Measurements from ENCODE around the gene CCDC201.
"Not testable (repeated sequence)": the region's sequence is repeated elsewhere in the genome, so short reads cannot be mapped to it uniquely, and the experiment has no call there.

Gene CCDC201

DNA sequence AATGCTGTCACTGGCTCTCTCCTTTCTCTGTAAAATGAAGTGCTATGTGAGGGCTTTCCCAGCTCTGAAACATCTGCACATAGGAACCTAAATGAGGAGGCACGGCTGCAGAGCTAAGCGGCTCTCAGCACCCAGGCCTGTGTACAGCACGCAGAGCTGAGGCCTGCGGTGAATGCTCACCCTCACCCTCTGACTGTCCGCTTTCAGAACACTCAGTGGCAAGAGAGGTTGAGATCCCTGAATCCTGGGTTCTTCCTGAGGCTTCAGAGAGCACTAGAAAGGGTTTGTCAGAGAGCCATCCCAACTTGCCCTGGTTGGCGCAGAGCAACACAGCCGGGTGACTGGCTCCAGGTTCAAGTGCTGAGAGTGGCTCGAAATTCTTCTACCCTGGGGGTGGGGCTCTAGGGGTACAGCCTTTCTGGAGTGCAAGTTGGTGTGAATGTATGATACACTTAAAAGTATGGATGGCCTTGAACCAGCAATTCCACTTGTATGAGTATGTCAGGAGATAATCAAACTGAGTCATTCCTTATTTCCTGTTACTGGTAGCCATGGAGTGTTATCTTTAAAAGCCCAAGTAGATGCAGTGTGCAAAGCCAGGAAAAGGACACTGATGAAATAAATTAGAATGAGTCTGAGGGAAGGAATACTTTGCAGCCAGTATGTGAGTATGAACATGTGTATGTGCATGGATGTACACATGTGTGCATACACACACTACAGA, 1.7 kb upstream of the CCDC201 start:
- DNase-seq (ENCODE audit: low spot score), result peak; percentile 41

DNA sequence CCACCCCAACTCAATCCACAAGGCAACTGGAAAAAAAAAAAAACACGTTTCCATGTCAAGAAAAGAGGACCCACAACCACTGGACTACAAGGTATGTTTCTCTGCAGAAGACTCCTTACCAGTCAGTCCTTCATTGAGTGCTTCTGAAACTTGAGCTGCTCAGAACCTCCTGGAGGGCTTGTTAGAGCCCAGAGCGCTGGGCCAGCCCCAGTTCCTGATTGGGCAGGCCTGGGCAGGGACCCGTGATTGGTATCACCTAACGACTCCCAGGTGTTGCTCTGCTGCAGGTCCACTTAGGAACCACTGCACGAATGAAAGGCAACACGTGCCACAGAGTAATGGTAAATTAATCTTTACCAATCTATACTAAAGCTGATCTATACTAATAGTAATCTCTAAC, 473 bp upstream of the CCDC201 start:
- DNase-seq (ENCODE audit: low spot score), result no peak

DNA sequence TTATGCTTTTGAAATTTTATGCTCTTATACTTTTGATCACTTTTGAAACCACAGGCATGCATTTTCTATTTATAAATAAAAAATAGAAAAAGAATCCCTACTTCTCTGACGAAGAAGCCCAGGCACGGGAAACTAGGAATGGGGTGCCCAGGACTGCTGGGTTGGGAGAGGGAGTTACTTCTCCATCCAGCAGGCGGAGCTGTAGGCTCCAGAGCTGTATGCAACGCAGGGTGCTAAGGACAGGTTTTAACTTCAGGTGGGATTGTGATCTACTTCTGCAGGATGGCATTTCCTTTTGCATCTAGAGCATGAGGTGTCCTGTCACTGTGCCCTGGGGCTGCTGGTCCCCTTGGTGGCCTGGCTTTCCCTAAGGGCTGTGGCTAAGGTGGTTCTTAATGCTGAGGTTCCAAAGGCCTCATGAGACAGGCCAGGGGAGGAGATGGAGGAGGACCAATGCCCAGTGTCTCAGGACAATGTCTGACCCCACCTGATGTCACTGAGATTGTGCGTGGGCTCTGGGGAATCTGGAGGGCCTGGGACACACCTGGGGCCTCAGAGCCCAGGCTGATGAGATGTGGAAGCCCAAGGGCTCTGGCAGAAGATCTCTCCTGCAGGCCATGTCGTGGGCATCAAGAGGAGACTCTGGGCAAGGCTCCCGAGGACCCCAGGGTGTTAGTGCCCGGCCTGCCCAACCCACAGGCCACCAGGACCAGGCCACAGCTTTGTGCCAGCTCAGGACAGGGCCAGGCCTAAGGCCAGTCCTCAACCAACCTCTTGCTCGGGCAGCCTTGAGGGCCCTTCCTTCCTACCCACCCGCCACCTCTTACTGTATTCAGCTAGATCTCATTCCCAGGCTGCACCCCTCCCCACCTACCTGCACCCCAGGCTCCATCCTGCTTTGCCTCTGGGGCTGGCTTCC, 507 bp downstream of the CCDC201 start:
- DNase-seq (ENCODE audit: low spot score), result peak; percentile 34

DNA sequence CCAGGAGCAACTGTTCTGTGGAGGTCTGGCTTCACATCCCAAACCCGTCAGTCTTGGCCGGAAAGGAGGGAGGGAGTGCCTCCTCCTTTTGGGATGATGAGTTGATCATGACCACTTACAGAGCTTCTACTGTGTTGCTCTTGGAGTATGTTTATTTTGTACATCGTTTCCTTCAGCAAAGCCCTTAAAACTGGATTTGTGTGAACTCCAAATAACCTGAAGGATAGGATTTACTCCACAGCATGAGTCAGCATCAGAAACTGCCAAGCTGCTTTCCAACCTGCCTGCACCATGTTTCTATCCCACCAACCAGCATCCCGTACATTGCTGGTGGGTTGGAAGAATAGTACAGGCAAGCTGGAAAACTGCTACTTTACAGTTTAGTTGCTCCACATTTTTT, 3.5 kb downstream of the CCDC201 start:
- no peak for DNase-seq (ENCODE audit: low spot score)

- DNase-seq (ENCODE audit: low spot score), result no peak
These were observed 5.4 kb downstream of the CCDC201 start for GRCh38 chr7:45867471-45867870.

- no peak for DNase-seq (ENCODE audit: low spot score)
These were observed 7.1 kb downstream of the CCDC201 start for GRCh38 chr7:45865594-45866410.

GRCh38 chr7:45863715-45864114, 9.2 kb downstream of the CCDC201 start:
- DNase-seq (ENCODE audit: low spot score), result no peak

- not testable (repeated sequence) for DNase-seq (ENCODE audit: low spot score)
These were observed 16.0 kb downstream of the CCDC201 start for GRCh38 chr7:45856888-45857287.

DNA sequence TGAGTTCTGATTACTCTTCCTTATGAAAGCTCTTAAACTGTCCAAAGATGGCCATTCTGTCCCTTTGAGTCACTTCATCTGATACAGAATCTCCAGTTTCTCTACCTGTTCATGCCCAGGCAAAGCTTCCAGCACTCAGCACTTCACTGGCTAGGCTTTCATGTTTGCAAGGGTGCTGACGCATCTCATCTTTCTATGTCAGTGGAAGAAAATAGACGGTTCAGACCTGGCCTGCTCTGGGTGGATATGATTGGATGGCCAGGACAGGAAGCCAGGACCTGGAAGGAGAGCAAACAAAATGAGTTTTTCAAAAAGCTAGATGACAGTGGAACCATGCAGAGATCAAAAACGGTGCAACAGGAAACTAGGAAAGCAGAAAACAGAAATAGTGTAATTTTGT, 17.2 kb downstream of the CCDC201 start:
- not testable (repeated sequence) for DNase-seq (ENCODE audit: low spot score)

DNA sequence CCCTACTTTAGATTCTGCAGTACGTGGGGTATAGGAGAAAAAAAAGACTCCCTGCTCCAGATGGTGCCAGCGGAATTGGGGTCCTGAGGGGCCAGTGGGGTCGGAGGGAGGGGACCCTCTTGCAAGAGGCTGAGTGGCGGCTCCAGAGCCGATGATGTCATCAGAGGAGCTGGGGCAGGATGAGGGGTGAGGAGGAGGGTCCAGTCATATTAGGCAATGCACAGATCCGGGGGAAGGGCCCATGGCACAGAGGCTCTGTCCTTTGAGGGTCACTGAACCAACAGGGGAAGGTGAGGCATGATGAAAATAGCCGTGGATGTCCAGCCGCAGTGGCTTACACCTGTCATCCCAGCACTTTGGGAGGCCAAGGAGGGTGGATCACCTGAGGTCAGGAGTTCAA, 19.4 kb downstream of the CCDC201 start:
- DNase-seq (ENCODE audit: low spot score), result not testable (repeated sequence)

DNA sequence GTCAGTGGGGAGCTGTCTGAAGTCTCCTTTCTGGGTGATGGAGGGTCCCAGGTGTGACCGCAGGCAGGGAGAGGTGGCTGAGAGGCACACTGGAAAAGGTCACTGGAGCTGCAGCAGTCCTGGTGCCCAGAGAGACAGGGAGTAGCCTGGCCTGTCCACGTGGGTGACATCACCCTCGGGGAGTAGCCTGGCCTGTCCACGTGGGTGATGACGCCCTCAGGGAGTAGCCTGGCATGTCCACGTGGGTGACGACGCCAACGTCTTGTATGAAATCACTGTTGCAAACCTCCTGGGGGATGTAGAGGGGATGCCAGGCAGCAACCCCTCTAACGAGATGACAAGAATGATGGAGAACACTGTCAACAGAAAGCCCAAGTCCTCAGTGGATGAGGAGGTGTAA, 19.9 kb downstream of the CCDC201 start:
- DNase-seq (ENCODE audit: low spot score), result not testable (repeated sequence)

GRCh38 chr7:45848734-45849133, 24.1 kb downstream of the CCDC201 start:
- DNase-seq (ENCODE audit: low spot score), result not testable (repeated sequence)

GRCh38 chr7:45846536-45846935, 26.3 kb downstream of the CCDC201 start:
- DNase-seq (ENCODE audit: low spot score), result not testable (repeated sequence)

DNA sequence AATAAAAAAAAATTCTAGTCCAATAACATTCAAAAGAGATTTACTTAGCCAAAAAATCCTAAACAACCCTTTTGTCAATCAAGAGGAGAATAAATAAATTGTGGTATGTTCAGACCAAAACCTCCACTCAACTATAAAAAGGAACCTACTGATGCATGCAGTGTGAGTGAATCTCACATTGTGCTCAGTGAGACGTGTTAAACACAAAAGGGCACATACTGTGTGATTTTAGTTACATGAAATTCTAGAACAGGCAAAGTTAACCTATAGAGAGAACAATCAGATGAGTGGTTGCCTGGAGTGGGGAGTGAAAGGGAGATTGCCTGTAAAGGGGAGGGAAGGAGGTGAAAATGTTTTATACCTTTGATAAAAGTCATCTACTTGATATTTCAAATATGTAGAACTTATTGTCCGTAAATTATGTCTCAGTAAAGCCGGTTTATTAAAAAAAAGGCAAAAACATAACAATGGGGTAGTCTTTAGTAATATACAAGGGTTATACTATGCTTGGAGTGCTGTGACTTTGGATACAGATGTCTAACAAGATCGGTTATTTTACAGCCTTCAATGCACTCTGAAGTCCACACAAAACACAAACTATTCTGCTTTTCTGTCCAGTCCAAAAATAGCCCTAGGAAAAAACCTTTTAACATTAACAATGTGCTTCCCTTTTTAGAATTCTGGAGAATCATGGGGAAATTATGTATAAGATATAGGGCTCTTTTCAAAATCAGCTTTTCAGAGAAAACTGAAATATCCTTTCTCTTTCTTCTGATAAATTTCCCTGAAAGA, 30.8 kb downstream of the CCDC201 start:
- DNase-seq (ENCODE audit: low spot score), result not testable (repeated sequence)

DNA sequence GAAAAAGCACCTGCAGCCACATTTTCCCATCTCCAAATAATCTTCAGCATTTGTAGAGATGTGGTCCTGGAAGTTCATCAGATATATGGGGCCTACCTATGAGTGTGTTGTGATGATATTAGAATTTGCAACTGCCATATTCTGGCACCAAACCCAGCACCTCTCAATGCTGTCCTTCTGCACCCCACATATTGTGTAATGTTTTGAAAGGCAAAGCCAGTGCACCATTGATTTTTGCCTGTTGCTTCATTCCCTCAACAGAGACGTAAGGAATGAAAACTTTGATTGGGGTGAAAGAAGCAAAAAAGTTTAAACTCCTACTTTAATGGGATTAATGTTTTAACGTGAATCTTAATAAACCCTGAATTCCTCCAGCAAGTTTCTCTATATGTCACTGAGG, 34.0 kb downstream of the CCDC201 start:
- DNase-seq (ENCODE audit: low spot score), result not testable (repeated sequence)

DNA sequence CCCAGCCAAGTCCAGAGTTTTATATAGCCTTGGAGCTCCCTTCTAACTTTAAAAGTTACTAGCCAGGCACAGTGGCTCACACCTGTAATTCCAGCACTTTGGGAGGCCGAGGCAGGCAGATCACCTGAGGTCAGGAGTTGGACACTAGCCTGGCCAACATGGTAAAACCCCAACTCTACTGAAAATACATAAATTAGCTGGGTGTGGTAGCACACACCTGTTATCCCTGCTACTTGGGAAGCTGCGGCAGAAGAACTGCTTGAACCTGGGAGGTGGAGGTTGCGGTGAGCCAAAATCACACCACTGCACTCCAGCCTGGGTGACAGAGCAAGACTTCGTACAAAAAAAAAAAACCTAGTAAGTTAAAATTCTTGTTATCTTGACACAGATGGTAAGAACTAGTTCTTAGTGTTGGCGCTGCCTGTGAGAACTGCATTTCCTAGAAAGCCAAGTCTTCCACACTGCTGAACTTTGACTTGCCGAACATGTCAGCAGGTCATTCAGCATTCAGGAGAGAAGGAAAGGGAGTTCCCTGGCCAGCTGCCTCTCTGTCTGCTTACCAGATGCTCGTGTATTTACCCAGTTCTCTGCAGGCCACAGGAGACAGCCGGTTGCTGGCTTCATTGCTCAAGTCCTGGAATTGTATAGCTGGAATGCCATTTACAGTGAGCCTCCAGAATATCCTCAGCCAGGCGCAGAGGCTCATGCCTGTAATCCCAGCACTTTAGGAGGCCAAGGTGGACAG, 40.3 kb downstream of the CCDC201 start:
- not testable (repeated sequence) for DNase-seq (ENCODE audit: low spot score)

DNA sequence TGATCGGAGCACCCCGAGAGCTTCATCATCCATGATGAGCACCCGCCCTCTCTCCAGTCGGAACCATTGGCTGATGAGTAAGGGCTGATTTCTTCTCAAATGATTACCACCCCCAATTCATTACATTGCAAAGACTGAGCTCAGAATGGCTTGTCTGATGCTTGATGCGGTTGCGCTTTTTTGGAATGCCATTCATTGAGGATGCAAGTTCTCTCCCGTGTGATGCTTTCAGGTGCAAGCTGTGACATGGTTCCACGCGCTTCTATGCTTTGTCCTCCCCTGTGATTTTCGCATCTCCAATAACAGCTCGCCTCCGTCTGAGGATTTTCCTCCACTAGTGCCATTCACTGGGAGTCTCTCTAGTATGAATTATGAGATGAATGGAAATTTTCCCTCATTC, 43.0 kb downstream of the CCDC201 start:
- DNase-seq (ENCODE audit: low spot score), result not testable (repeated sequence)

GRCh38 chr7:45827731-45828130, 45.2 kb downstream of the CCDC201 start:
- not testable (repeated sequence) for DNase-seq (ENCODE audit: low spot score)

- DNase-seq (ENCODE audit: low spot score), result not testable (repeated sequence)
These were observed 46.3 kb downstream of the CCDC201 start for GRCh38 chr7:45826550-45826949.

GRCh38 chr7:45818763-45819162, 54.1 kb downstream of the CCDC201 start:
- not testable (repeated sequence) for DNase-seq (ENCODE audit: low spot score)

DNA sequence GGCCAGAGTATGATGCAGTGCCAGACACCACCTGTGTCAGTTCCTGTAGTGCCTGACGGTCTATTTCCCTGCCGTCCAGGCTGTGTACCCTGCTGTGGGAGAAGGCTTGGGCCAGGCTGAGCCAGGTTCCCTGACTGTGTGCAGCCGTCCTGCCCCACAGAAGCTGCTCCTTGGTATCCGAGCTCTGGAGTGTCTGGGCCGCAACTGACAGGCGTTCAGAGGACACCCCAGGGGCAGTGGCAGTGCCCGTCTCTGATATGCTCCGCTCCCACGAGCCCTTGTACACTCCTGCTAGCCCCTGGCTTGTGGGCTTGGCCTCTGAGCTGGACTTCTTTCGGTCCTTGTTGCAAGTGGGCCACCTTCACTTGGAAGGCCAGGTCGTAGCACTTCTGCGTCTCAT, 55.0 kb downstream of the CCDC201 start:
- not testable (repeated sequence) for DNase-seq (ENCODE audit: low spot score)
